Keratinocyte (primary cell): ENCODE results near the gene PRKD1. TPM values are rescaled to one million over a fixed set of nuclear protein-coding genes. Genes with fewer than 3 reads are reported as not detected.

Source experiments
- DNase-seq: peaks from one replicate; pipeline ENCODE4 v3.0.0-alpha.2; 2011; ENCODE audit warnings: low read depth, missing footprints, low spot score
- FAIRE-seq: peaks from 2 replicates; lab custom pipeline; 2011; peaks lifted over from hg19 to GRCh38; lab: Jason Lieb, UNC
- H2AFZ ChIP-seq: 2 replicates; pipeline ENCODE4 v1.6.0; 2012; ENCODE audit warnings: low read length, control low read depth, inconsistent platforms; ENCODE audit not compliant: control insufficient read depth
- H3K27ac ChIP-seq: 2 replicates; pipeline ENCODE4 v1.5.1; 2011; ENCODE audit warnings: low read length; ENCODE audit not compliant: control insufficient read depth, insufficient read depth
- H3K27me3 ChIP-seq: 3 replicates; pipeline ENCODE4 v1.6.0; 2011; ENCODE audit warnings: low read length; ENCODE audit not compliant: control insufficient read depth, insufficient read depth; ENCODE audit errors: extremely low read depth
- H3K36me3 ChIP-seq, 2 experiments: 2 replicates in 1 of 2; 3 replicates in 1 of 2; pipeline ENCODE4 v1.5.1; 2011; ENCODE audit warnings: low read length in 2 of 2, mild to moderate bottlenecking in 1 of 2; ENCODE audit not compliant: control insufficient read depth in 2 of 2, insufficient read depth in 2 of 2; ENCODE audit errors: extremely low read depth in 1 of 2
- H3K4me1 ChIP-seq: 3 replicates; pipeline ENCODE4 v1.5.1; 2011; ENCODE audit warnings: low read length; ENCODE audit not compliant: control insufficient read depth, insufficient read depth; ENCODE audit errors: extremely low read depth
- H3K4me2 ChIP-seq: 3 replicates; pipeline ENCODE4 v1.6.0; 2011; ENCODE audit warnings: low read depth, low read length; ENCODE audit not compliant: control insufficient read depth, insufficient read depth; ENCODE audit errors: extremely low read depth
- H3K4me3 ChIP-seq, 3 experiments: fragments of 200-600 bp in 1 of 3; sonication (generic) in 1 of 3; 2 replicates in 2 of 3; 3 replicates in 1 of 3; pipeline ENCODE4 v1.5.1; 2011 to 2016; ENCODE audit warnings: low read length in 3 of 3, mild to moderate bottlenecking in 3 of 3, control low read depth in 2 of 3, inconsistent platforms in 1 of 3, low read depth in 1 of 3, mixed read lengths in 1 of 3, mixed run types in 1 of 3, moderate library complexity in 1 of 3; ENCODE audit not compliant: control insufficient read depth in 2 of 3, insufficient read depth in 2 of 3; ENCODE audit errors: extremely low read depth in 1 of 3
- H3K79me2 ChIP-seq: 2 replicates; pipeline ENCODE4 v1.6.0; 2012; ENCODE audit warnings: low read length; ENCODE audit not compliant: control insufficient read depth, insufficient read depth
- H3K9ac ChIP-seq: 3 replicates; pipeline ENCODE4 v1.6.0; 2011; ENCODE audit warnings: low read length; ENCODE audit not compliant: control insufficient read depth, insufficient read depth; ENCODE audit errors: extremely low read depth
- H3K9me1 ChIP-seq: 3 replicates; pipeline ENCODE4 v1.6.0; 2011; ENCODE audit warnings: low read length; ENCODE audit not compliant: control insufficient read depth, insufficient read depth; ENCODE audit errors: extremely low read depth
- H3K9me3 ChIP-seq: 2 replicates; pipeline ENCODE4 v1.5.1; 2012; ENCODE audit warnings: low read depth, low read length; ENCODE audit not compliant: control insufficient read depth
- H4K20me1 ChIP-seq: 3 replicates; pipeline ENCODE4 v1.6.0; 2011; ENCODE audit warnings: low read length; ENCODE audit not compliant: control insufficient read depth, insufficient read depth; ENCODE audit errors: extremely low read depth
- CTCF ChIP-seq, 3 experiments: IDR thresholded peaks in 1 of 3; conservative IDR thresholded peaks in 1 of 3; optimal IDR thresholded peaks in 1 of 3; 2 replicates in 2 of 3; 3 replicates in 1 of 3; pipeline versions ENCODE3 to v1.5.1; 2011; ENCODE audit warnings: low read length in 3 of 3, mild to moderate bottlenecking in 3 of 3, moderate library complexity in 2 of 3, control low read depth in 1 of 3, inconsistent platforms in 1 of 3; ENCODE audit not compliant: insufficient read depth in 2 of 3; ENCODE audit errors: extremely low read depth in 1 of 3
- EZH2 ChIP-seq: IDR thresholded peaks from one replicate; pipeline ENCODE4 v1.6.1; 2012; ENCODE audit warnings: inconsistent platforms, mild to moderate bottlenecking, low read length, moderate library complexity
- dilution Hi-C: fragments of 300-500 bp; cut with MboI; formaldehyde crosslinking; loops from one replicate; pipeline ENCODE4 v1.7.0; 2020; ENCODE audit warnings: low sequenced_read_pairs; ENCODE audit not compliant: extremely low pct_ligation_motif_present
- polyA plus RNA-seq, 5 experiments: library from polyadenylated mRNA; depleted of rRNA in 3 of 5; stranded (reverse) in 3 of 5; stranded (forward) in 1 of 5; unstranded in 1 of 5; fragments of >200 nt; gene quantifications; 1 replicate in 1 of 5; 2 replicates in 3 of 5; 3 replicates in 1 of 5; pipeline versions ENCODE4 v1.2.1 to v1.2.3, GENCODE V29; 2011 to 2012; ENCODE audit warnings: missing spikeins in 2 of 5, low read depth in 1 of 5, low replicate concordance in 1 of 5

The PRKD1 gene
- polyA plus RNA-seq, 1 donor (not counting 4 experiments of a cell fraction or from before 2014, with no cell fraction given): 0.49 TPM

- no peaks in the 10 kb centered on the region for H4K20me1 ChIP-seq
- no peaks in the 10 kb centered on the region for H3K36me3 ChIP-seq
- H2AFZ ChIP-seq: no peak overlapping the region
- no peak overlapping the region for H3K27ac ChIP-seq
- no peaks in the 10 kb centered on the region for H3K9me1 ChIP-seq
- H3K4me1 ChIP-seq: no peaks in the 10 kb centered on the region
- dilution Hi-C loops: no loop called here
- DNase-seq (no peak), FAIRE-seq (no peak)
- H3K9ac ChIP-seq: no peak overlapping the region
- no peaks in the 10 kb centered on the region for H3K79me2 ChIP-seq
- H3K4me2 ChIP-seq: no peak overlapping the region
- H3K27me3 ChIP-seq: no peaks in the 10 kb centered on the region
- H3K9me3 ChIP-seq: no peaks in the 10 kb centered on the region
- H3K4me3 ChIP-seq: no peak overlapping the region
- TF ChIP-seq EZH2 (no peak), CTCF (optimal IDR thresholded peaks at IDR 0.05 in 1 of 3, IDR thresholded peaks at IDR 0.05 in 1 of 3, conservative IDR thresholded peaks at IDR 0.05 in 1 of 3; ENCODE audit: extremely low read depth in 1 of 3, insufficient read depth in 2 of 3, low read length in 3 of 3) (no peak)
Measured at GRCh38 chr14:29755311-29756018, 172.2 kb downstream of the PRKD1 start.

GRCh38 chr14:29754134-29754533 is 173.5 kb downstream of the PRKD1 start:
- H3K4me2 ChIP-seq: no peak overlapping the region
- no peaks in the 10 kb centered on the region for H3K9me3 ChIP-seq
- H3K4me1 ChIP-seq: no peaks in the 10 kb centered on the region
- no peak for DNase-seq
- H3K4me3 ChIP-seq: no peak overlapping the region
- no peak for FAIRE-seq
- H2AFZ ChIP-seq: no peak overlapping the region
- no peak for TF ChIP-seq CTCF (optimal IDR thresholded peaks at IDR 0.05 in 1 of 3, IDR thresholded peaks at IDR 0.05 in 1 of 3, conservative IDR thresholded peaks at IDR 0.05 in 1 of 3; ENCODE audit: extremely low read depth in 1 of 3, insufficient read depth in 2 of 3, low read length in 3 of 3)
- no peak for TF ChIP-seq EZH2
- H3K27me3 ChIP-seq: no peaks in the 10 kb centered on the region
- H3K79me2 ChIP-seq: no peaks in the 10 kb centered on the region
- no peaks in the 10 kb centered on the region for H3K36me3 ChIP-seq
- no peak overlapping the region for H3K27ac ChIP-seq
- no peaks in the 10 kb centered on the region for H4K20me1 ChIP-seq
- no peak overlapping the region for H3K9ac ChIP-seq
- dilution Hi-C loops: no loop called here
- H3K9me1 ChIP-seq: no peaks in the 10 kb centered on the region
